ENCODE results near the gene POU2F1. TPM values are rescaled to one million over a fixed set of nuclear protein-coding genes. Genes with fewer than 3 reads are reported as not detected.

POU2F1 gene
- total and polyA plus RNA-seq, 9 donors: 3.9 to 24.6 (median 17.0) TPM

DNA sequence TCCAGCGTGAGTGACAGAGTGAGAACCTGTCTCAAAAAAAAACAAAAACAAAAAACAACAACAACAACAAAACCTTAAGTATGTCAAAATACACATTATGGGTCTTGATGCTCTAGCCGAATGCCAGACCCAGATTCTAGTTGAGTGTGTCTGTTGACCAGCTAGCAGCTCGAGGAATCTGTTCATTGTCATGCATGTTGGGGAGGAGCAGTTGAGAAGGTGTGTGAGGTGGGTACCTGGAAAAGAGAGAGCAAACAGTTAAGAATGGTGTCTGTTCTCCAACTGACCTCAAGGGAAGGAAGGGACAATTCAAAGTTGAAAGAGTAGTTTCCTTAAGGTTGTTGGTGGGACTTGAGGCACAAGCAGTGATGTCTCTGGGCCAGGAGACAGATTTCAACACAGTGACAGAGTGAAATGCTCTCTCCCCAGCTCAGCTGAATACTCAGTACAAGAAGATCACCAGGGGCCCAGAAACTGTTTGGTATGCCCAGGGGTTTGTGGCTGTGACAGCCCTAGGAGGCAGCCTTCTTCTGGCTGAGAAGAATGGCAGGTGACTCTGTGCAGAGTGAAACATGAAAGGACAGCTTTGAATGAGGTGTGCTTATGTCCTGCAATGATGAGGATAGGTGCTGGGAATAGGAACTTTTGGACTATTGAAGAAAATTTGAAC lies 14.4 kb upstream of the POU2F1 start:
- no peaks in the 10 kb centered on the region for H3K36me3 ChIP-seq
- 87 to 91% (median 89%) methylated on average over 3 of the region's 3 CpGs for WGBS, 3 donors
- no peak for DNase-seq
- H3K27ac ChIP-seq: no peak overlapping the region
- H3K4me3 ChIP-seq: no peak overlapping the region
- TF ChIP-seq POLR2A (IDR thresholded peaks at IDR 0.05): no peak
- no peaks in the 10 kb centered on the region for H3K4me1 ChIP-seq (ENCODE audit: insufficient read depth)
- no peaks in the 10 kb centered on the region for H3K9me3 ChIP-seq
- intact Hi-C loops (cut with DNase I): no loop called here
- no peaks in the 10 kb centered on the region for H3K27me3 ChIP-seq

DNA sequence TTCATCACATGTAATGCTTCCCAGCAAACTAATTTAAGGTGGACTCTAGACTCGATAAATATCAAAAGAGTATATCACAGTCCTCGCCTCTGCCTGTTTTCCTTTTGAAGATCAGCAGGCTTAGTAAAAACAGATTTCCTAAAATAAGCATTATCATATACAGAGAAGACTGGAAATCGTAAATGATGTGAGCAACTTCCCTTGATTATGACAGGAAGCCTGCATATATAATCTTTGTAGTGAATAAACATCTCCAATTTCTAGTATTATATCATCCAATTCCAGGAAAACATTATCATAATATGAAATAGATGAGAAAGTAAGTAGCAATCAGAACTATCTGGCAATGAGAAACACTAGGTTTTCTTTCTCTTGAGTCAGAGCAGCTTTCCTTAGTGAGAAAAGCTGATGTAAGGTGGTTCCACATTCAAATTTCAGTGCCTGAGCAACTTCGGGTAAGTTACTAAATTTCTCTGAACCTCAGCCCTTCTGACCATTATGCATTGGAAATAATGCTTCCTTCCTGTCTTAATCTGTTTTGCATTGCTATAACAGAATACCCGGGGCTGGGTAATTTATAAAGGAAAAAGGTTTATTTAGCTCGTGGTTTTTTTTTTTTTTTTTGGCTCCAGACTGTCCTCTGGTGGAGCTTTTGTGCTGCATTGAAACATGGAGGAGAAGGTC lies 12.6 kb upstream of the POU2F1 start:
- DNase-seq: no peak
- WGBS, 3 donors: 50 to 61% (median 55%) methylated on average over 6 of the region's 6 CpGs
- Histone ChIP-seq H3K9me3 (no peaks in the 10 kb centered on the region), H3K27me3 (no peaks in the 10 kb centered on the region), H3K36me3 (no peaks in the 10 kb centered on the region), H3K4me1 (ENCODE audit: insufficient read depth) (no peaks in the 10 kb centered on the region), H3K4me3 (no peak overlapping the region), H3K27ac (no peak overlapping the region)
- TF ChIP-seq POLR2A (IDR thresholded peaks at IDR 0.05): no peak
- TF ChIP-seq, protein P1, sequence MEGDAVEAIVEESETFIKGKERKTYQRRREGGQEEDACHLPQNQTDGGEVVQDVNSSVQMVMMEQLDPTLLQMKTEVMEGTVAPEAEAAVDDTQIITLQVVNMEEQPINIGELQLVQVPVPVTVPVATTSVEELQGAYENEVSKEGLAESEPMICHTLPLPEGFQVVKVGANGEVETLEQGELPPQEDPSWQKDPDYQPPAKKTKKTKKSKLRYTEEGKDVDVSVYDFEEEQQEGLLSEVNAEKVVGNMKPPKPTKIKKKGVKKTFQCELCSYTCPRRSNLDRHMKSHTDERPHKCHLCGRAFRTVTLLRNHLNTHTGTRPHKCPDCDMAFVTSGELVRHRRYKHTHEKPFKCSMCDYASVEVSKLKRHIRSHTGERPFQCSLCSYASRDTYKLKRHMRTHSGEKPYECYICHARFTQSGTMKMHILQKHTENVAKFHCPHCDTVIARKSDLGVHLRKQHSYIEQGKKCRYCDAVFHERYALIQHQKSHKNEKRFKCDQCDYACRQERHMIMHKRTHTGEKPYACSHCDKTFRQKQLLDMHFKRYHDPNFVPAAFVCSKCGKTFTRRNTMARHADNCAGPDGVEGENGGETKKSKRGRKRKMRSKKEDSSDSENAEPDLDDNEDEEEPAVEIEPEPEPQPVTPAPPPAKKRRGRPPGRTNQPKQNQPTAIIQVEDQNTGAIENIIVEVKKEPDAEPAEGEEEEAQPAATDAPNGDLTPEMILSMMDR (IDR thresholded peaks at IDR 0.05): no peak
- no peak for TF ChIP-seq EP300 (IDR thresholded peaks at IDR 0.05)
- intact Hi-C loops (cut with DNase I): no loop called here

DNA sequence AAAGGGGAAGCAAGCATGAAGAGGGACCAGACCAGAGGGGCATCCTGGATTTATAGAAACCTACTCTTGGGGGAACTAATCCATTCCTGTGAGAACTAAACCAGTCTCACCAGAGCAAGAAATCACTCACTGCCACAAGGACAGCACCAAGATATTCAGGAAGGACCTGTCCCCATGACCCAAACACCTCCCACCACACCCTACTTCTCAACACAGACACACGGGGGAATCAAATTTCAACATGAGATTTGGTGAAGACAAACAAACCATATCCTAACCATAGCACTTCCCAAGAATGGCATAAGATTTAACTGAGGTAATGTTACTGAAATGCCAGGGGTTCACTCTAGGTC lies 12.1 kb upstream of the POU2F1 start:
- Histone ChIP-seq H3K9me3 (no peaks in the 10 kb centered on the region), H3K36me3 (no peaks in the 10 kb centered on the region), H3K4me1 (ENCODE audit: insufficient read depth) (no peaks in the 10 kb centered on the region), H3K4me3 (no peak overlapping the region), H3K27me3 (no peaks in the 10 kb centered on the region), H3K27ac (no peak overlapping the region)
- TF ChIP-seq POLR2A (IDR thresholded peaks at IDR 0.05) (no peak), EP300 (IDR thresholded peaks at IDR 0.05) (no peak)
- TF ChIP-seq, protein P1 (IDR thresholded peaks at IDR 0.05): no peak
- DNase-seq: no peak
- intact Hi-C loops (cut with DNase I): no loop called here
- 63 to 70% (median 64%) methylated on average over 1 of the region's 1 CpG for WGBS, 3 donors

DNA sequence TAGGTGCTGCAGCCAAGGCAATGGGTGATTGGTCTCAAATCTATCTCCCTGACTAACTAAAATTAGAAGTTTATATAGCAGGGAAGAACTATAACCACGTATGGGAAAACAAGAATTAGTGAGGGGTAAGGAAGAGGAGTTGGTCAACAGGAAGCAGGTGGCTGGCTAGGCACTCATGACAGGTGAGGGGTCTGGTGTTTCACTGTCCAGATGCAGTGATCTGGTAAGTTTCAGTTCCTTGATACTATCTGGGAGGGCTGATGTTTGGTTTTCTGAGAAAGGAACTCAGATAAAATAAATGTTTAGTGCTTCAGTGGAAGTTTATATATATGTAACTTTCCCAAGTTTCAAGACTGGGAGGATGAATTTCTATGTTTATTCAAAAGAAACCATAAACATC lies 11.6 kb upstream of the POU2F1 start:
- 71 to 85% (median 72%) methylated on average over 1 of the region's 1 CpG for WGBS, 3 donors
- no peak overlapping the region for H3K4me3 ChIP-seq
- intact Hi-C loops (cut with DNase I): no loop called here
- H3K4me1 ChIP-seq (ENCODE audit: insufficient read depth): no peaks in the 10 kb centered on the region
- H3K27ac ChIP-seq: no peak overlapping the region
- H3K27me3 ChIP-seq: no peaks in the 10 kb centered on the region
- H3K36me3 ChIP-seq: no peaks in the 10 kb centered on the region
- TF ChIP-seq EP300 (IDR thresholded peaks at IDR 0.05) (no peak), POLR2A (IDR thresholded peaks at IDR 0.05) (no peak)
- TF ChIP-seq, protein P1 (IDR thresholded peaks at IDR 0.05): no peak
- H3K9me3 ChIP-seq: no peaks in the 10 kb centered on the region
- no peak for DNase-seq

All from ovary (tissue), 9 donors.